H1 (cell line): ENCODE results near the gene AGO3. TPM values are rescaled to one million over a fixed set of nuclear protein-coding genes. Genes with fewer than 3 reads are reported as not detected.

Experiments
- CHD1 ChIP-seq: IDR thresholded peaks from 2 replicates; pipeline ENCODE4 v1.6.1; 2012; ENCODE audit warnings: low read depth, low read length, improper control_type of control experiment
- HDAC2 ChIP-seq, 2 experiments: fragments of 300-600 bp in 1 of 2; sonication (generic) in 1 of 2; IDR thresholded peaks; 2 replicates each; pipeline ENCODE4 v1.6.1; 2011 to 2012; ENCODE audit warnings: low read depth in 2 of 2, low read length in 2 of 2, mild to moderate bottlenecking in 2 of 2, moderate library complexity in 2 of 2, borderline replicate concordance in 1 of 2, inconsistent platforms in 1 of 2
- polyA plus RNA-seq, 7 experiments: library from polyadenylated mRNA; depleted of rRNA in 3 of 7; stranded (reverse) in 5 of 7; unstranded in 2 of 7; fragments of >200 nt in 5 of 7; fragments of 200-250 nt in 2 of 7; gene quantifications; 1 replicate in 5 of 7; 2 replicates in 1 of 7; 4 replicates in 1 of 7; pipeline versions ENCODE4 v1.2.1 to v1.2.3, GENCODE V29; 2011 to 2013; ENCODE audit warnings: missing spikeins in 2 of 7, mixed read lengths in 2 of 7
- total RNA-seq: library from RNA; stranded (reverse); fragmentation: NEBNext Ultra II Directional; extraction: Animal tissue kit (Norgen Biotek cat#: 25700); gene quantifications from 2 replicates; pipeline ENCODE4 v1.2.1, GENCODE V29; 2021
- TF ChIP-seq, protein P1 (sequence below): fragments of 300-600 bp; sonication (generic); IDR thresholded peaks from 2 replicates; pipeline ENCODE4 v1.7.1; 2012; ENCODE audit warnings: low read length, moderate library complexity, mild to moderate bottlenecking, inconsistent platforms; ENCODE audit not compliant: insufficient replicate concordance

Gene AGO3
- total and polyA plus RNA-seq, 2 of the 8 experiments (the other 6 are each of a cell fraction or from before 2014, with no cell fraction given) = 10.7 to 26.4 TPM

- TF ChIP-seq HDAC2 (IDR thresholded peaks at IDR 0.05; ENCODE audit: borderline replicate concordance in 1 of 2, low read depth in 2 of 2, low read length in 2 of 2) (no peak), CHD1 (no peak)
- TF ChIP-seq, protein P1, sequence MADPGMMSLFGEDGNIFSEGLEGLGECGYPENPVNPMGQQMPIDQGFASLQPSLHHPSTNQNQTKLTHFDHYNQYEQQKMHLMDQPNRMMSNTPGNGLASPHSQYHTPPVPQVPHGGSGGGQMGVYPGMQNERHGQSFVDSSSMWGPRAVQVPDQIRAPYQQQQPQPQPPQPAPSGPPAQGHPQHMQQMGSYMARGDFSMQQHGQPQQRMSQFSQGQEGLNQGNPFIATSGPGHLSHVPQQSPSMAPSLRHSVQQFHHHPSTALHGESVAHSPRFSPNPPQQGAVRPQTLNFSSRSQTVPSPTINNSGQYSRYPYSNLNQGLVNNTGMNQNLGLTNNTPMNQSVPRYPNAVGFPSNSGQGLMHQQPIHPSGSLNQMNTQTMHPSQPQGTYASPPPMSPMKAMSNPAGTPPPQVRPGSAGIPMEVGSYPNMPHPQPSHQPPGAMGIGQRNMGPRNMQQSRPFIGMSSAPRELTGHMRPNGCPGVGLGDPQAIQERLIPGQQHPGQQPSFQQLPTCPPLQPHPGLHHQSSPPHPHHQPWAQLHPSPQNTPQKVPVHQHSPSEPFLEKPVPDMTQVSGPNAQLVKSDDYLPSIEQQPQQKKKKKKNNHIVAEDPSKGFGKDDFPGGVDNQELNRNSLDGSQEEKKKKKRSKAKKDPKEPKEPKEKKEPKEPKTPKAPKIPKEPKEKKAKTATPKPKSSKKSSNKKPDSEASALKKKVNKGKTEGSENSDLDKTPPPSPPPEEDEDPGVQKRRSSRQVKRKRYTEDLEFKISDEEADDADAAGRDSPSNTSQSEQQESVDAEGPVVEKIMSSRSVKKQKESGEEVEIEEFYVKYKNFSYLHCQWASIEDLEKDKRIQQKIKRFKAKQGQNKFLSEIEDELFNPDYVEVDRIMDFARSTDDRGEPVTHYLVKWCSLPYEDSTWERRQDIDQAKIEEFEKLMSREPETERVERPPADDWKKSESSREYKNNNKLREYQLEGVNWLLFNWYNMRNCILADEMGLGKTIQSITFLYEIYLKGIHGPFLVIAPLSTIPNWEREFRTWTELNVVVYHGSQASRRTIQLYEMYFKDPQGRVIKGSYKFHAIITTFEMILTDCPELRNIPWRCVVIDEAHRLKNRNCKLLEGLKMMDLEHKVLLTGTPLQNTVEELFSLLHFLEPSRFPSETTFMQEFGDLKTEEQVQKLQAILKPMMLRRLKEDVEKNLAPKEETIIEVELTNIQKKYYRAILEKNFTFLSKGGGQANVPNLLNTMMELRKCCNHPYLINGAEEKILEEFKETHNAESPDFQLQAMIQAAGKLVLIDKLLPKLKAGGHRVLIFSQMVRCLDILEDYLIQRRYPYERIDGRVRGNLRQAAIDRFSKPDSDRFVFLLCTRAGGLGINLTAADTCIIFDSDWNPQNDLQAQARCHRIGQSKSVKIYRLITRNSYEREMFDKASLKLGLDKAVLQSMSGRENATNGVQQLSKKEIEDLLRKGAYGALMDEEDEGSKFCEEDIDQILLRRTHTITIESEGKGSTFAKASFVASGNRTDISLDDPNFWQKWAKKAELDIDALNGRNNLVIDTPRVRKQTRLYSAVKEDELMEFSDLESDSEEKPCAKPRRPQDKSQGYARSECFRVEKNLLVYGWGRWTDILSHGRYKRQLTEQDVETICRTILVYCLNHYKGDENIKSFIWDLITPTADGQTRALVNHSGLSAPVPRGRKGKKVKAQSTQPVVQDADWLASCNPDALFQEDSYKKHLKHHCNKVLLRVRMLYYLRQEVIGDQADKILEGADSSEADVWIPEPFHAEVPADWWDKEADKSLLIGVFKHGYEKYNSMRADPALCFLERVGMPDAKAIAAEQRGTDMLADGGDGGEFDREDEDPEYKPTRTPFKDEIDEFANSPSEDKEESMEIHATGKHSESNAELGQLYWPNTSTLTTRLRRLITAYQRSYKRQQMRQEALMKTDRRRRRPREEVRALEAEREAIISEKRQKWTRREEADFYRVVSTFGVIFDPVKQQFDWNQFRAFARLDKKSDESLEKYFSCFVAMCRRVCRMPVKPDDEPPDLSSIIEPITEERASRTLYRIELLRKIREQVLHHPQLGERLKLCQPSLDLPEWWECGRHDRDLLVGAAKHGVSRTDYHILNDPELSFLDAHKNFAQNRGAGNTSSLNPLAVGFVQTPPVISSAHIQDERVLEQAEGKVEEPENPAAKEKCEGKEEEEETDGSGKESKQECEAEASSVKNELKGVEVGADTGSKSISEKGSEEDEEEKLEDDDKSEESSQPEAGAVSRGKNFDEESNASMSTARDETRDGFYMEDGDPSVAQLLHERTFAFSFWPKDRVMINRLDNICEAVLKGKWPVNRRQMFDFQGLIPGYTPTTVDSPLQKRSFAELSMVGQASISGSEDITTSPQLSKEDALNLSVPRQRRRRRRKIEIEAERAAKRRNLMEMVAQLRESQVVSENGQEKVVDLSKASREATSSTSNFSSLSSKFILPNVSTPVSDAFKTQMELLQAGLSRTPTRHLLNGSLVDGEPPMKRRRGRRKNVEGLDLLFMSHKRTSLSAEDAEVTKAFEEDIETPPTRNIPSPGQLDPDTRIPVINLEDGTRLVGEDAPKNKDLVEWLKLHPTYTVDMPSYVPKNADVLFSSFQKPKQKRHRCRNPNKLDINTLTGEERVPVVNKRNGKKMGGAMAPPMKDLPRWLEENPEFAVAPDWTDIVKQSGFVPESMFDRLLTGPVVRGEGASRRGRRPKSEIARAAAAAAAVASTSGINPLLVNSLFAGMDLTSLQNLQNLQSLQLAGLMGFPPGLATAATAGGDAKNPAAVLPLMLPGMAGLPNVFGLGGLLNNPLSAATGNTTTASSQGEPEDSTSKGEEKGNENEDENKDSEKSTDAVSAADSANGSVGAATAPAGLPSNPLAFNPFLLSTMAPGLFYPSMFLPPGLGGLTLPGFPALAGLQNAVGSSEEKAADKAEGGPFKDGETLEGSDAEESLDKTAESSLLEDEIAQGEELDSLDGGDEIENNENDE = no peak
Measured at GRCh38 chr1:36097693-36098585, 167.0 kb downstream of the AGO3 start (continued).
